CD14-positive monocyte (primary cell): Measurements from ENCODE around the gene MRGPRF. TPM values are rescaled to one million over a fixed set of nuclear protein-coding genes. Genes with fewer than 3 reads are reported as not detected.

Source experiments
- DNase-seq, 3 donors: peaks; one replicate each; pipeline ENCODE4 v3.0.0-alpha.2; 2011 to 2022
- H2AFZ ChIP-seq: 2 replicates; pipeline ENCODE4 v1.6.0; 2012; ENCODE audit warnings: mild to moderate bottlenecking, low read depth, low read length, inconsistent platforms; ENCODE audit not compliant: insufficient read depth, poor library complexity, severe bottlenecking
- H3K27ac ChIP-seq, 2 donors: 1 replicate in 1 of 2; 2 replicates in 1 of 2; pipeline ENCODE4 v1.5.1; 2012 to 2013; ENCODE audit warnings: low read length in 2 of 2, control low read depth in 1 of 2, inconsistent platforms in 1 of 2, low read depth in 1 of 2, mild to moderate bottlenecking in 1 of 2
- H3K27me3 ChIP-seq, 2 donors: one replicate each; pipeline versions ENCODE4 v1.6.0 to v1.6.1; 2011 to 2013; ENCODE audit warnings: low read length in 2 of 2; ENCODE audit not compliant: control insufficient read depth in 2 of 2, insufficient read depth in 2 of 2
- H3K36me3 ChIP-seq, 2 donors: replicated peaks in 1 of 2; 1 replicate in 1 of 2; 2 replicates in 1 of 2; pipeline versions ENCODE4 v1.5.1 to v1.6.1; 2012 to 2013; ENCODE audit warnings: low read length in 2 of 2, control low read depth in 1 of 2, inconsistent platforms in 1 of 2, mild to moderate bottlenecking in 1 of 2; ENCODE audit not compliant: insufficient read depth in 2 of 2, control insufficient read depth in 1 of 2
- H3K4me1 ChIP-seq, 2 donors: 1 replicate in 1 of 2; 2 replicates in 1 of 2; pipeline versions ENCODE4 v1.5.1 to v1.6.1; 2012 to 2013; ENCODE audit warnings: low read length in 2 of 2, control low read depth in 1 of 2, inconsistent platforms in 1 of 2, mild to moderate bottlenecking in 1 of 2, moderate library complexity in 1 of 2; ENCODE audit not compliant: insufficient read depth in 2 of 2, control insufficient read depth in 1 of 2
- H3K4me2 ChIP-seq: replicated peaks from 2 replicates; pipeline ENCODE3; 2012; ENCODE audit warnings: low read length, moderate library complexity, mild to moderate bottlenecking; ENCODE audit not compliant: poor library complexity, severe bottlenecking; ENCODE audit errors: extremely low read depth
- H3K4me3 ChIP-seq, 3 experiments: fragments of 200-600 bp in 1 of 3; sonication (generic) in 1 of 3; replicated peaks in 1 of 3; 1 replicate in 2 of 3; 2 replicates in 1 of 3; pipeline ENCODE4 v1.5.1; 2011 to 2013; ENCODE audit warnings: low read length in 3 of 3, mild to moderate bottlenecking in 3 of 3, control low read depth in 2 of 3, low read depth in 2 of 3, inconsistent platforms in 1 of 3, moderate library complexity in 1 of 3
- H3K79me2 ChIP-seq: 2 replicates; pipeline ENCODE4 v1.6.0; 2012; ENCODE audit warnings: mild to moderate bottlenecking, control low read depth, inconsistent platforms, low read length, moderate library complexity; ENCODE audit not compliant: insufficient read depth
- H3K9ac ChIP-seq: 2 replicates; pipeline ENCODE4 v1.6.0; 2017; ENCODE audit warnings: low read length, mild to moderate bottlenecking; ENCODE audit not compliant: insufficient read depth, poor library complexity, severe bottlenecking
- H3K9me3 ChIP-seq, 2 donors: replicated peaks in 1 of 2; 1 replicate in 1 of 2; 2 replicates in 1 of 2; pipeline versions ENCODE4 v1.5.1 to v1.6.1; 2012 to 2013; ENCODE audit warnings: low read length in 2 of 2, control low read depth in 1 of 2; ENCODE audit not compliant: control insufficient read depth in 1 of 2, insufficient read depth in 1 of 2
- H4K20me1 ChIP-seq: 2 replicates; pipeline ENCODE4 v1.6.0; 2012; ENCODE audit warnings: mild to moderate bottlenecking, low read length, control low read depth, moderate library complexity; ENCODE audit not compliant: insufficient read depth
- H3K27ac Mint-ChIP-seq, 7 donors: one replicate each; pipeline ENCODE4 v1.8.0; 2020; ENCODE audit warnings: mild to moderate bottlenecking in 7 of 7, mixed read lengths in 7 of 7, moderate library complexity in 6 of 7, inconsistent platforms in 2 of 7
- H3K27me3 Mint-ChIP-seq, 3 donors: one replicate each; pipeline ENCODE4 v1.8.0; 2021 to 2022; ENCODE audit warnings: low read depth in 3 of 3, mild to moderate bottlenecking in 3 of 3, mixed read lengths in 3 of 3, moderate library complexity in 3 of 3, inconsistent platforms in 1 of 3
- H3K36me3 Mint-ChIP-seq, 2 donors: one replicate each; pipeline ENCODE4 v1.8.0; 2020; ENCODE audit warnings: mixed read lengths in 2 of 2, inconsistent platforms in 1 of 2, mild to moderate bottlenecking in 1 of 2
- H3K4me1 Mint-ChIP-seq: one replicate; pipeline ENCODE4 v1.8.0; 2020; ENCODE audit warnings: mild to moderate bottlenecking, mixed read lengths
- H3K4me3 Mint-ChIP-seq, 2 donors: one replicate each; pipeline ENCODE4 v1.8.0; 2020; ENCODE audit warnings: mild to moderate bottlenecking in 2 of 2, mixed read lengths in 2 of 2, moderate library complexity in 1 of 2
- H3K9me3 Mint-ChIP-seq, 7 donors: one replicate each; pipeline ENCODE4 v1.8.0; 2020 to 2022; ENCODE audit warnings: mixed read lengths in 7 of 7, mild to moderate bottlenecking in 6 of 7, moderate library complexity in 6 of 7, inconsistent platforms in 2 of 7
- WGBS: methylation state at CpG from one replicate; pipeline ENCODE4 v1.1.5; 2013; ENCODE audit warnings: missing lambda C conversion rate; ENCODE audit not compliant: insufficient coverage; 5-methylcytosine and 5-hydroxymethylcytosine counted together
- intact Hi-C, 2 donors: fragments of 100-400 bp; cut with micrococcal nuclease; formaldehyde crosslinking; loops; one replicate each; pipeline versions ENCODE4 v1.15.0 to v1.15.1; 2023
- polyA plus RNA-seq, 3 donors: library from polyadenylated mRNA; depleted of rRNA in 1 of 3; unstranded in 2 of 3; stranded (reverse) in 1 of 3; fragments of 300-500 nt in 2 of 3; fragments of >200 nt in 1 of 3; fragmentation: Illumina TruSeq in 2 of 3; gene quantifications; 1 replicate in 2 of 3; 2 replicates in 1 of 3; pipeline ENCODE4 v1.2.3, GENCODE V29; 2012 to 2021
- TF ChIP-seq, protein P1 (sequence below): fragments of 200-600 bp; IDR thresholded peaks from one replicate; pipeline ENCODE4 v1.8.0; 2022; ENCODE audit warnings: antibody characterized with exemption, mild to moderate bottlenecking

Gene MRGPRF
- polyA plus RNA-seq, 3 donors: 0.22 to 0.23 TPM; not detected in 1

DNA sequence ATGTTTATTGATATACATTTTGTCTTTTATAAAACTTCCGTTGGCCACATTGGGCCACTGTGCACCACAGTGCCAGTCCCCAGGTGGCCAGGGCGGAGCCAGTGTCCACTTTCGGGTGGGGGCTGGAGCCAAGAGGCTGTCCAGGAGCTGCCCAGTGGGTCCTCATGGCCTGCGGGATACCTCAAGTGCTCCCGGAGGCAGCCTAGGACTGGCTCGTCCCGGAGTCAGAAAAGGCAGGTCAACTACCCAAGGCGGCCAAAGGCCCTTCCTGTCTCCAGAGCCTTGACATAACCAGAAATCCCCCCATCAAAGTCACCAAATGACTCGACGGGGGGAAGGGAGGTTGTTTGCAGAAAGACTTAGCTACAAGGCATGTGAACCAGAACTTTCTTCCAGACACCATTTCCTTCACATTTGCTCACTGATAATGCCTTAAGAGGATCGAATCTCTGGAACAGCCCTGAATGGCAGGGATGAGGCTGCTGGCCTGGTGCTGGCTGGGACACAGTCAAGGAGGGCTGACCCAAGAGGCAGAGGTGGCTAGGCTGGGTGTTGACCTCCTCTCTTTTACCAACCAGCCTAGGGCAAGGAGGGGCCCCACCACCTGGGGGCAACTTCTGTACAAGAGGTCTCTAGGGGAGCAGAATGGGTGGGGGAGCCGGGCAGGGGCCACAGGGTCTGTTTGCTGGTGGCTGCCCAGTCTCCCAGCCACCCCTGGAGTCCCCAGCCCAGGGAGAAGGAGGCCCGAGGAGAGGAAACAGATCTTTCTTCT, 8.4 kb downstream of the MRGPRF start:
- Histone ChIP-seq H3K79me2 (no peaks in the 10 kb centered on the region), H3K36me3 (no peaks in the 10 kb centered on the region), H3K9me3 (no peaks in the 10 kb centered on the region), H3K9ac (no peak overlapping the region), H3K4me2 (no peak overlapping the region), H3K27me3 (peaks cover 0 to 3% of the 10 kb centered on the region in 2 donors), H4K20me1 (no peaks in the 10 kb centered on the region), H3K4me1 (peaks cover 0 to 22% of the 10 kb centered on the region in 2 donors), H3K27ac (no peak overlapping the region), H3K4me3 (no peak overlapping the region), H2AFZ (no peak overlapping the region)
- intact Hi-C loops: loop anchor here in 1 of 2 donors (10.0 kb wide), 1 partner anchor 80 kb away; no protein-coding TSS in a partner anchor
- peaks cover 0 to 2% (median 0%) of the 10 kb centered on the region in 7 donors for H3K9me3 Mint-ChIP-seq
- WGBS: 92% methylated on average over 5 of the region's 13 CpGs
- no peak overlapping the region for H3K4me3 Mint-ChIP-seq
- no peak for DNase-seq
- peaks cover 12 to 35% (median 27%) of the 10 kb centered on the region in 3 donors for H3K27me3 Mint-ChIP-seq
- H3K4me1 Mint-ChIP-seq: peaks cover 18% of the 10 kb centered on the region
- no peak overlapping the region for H3K27ac Mint-ChIP-seq
- TF ChIP-seq, protein P1, sequence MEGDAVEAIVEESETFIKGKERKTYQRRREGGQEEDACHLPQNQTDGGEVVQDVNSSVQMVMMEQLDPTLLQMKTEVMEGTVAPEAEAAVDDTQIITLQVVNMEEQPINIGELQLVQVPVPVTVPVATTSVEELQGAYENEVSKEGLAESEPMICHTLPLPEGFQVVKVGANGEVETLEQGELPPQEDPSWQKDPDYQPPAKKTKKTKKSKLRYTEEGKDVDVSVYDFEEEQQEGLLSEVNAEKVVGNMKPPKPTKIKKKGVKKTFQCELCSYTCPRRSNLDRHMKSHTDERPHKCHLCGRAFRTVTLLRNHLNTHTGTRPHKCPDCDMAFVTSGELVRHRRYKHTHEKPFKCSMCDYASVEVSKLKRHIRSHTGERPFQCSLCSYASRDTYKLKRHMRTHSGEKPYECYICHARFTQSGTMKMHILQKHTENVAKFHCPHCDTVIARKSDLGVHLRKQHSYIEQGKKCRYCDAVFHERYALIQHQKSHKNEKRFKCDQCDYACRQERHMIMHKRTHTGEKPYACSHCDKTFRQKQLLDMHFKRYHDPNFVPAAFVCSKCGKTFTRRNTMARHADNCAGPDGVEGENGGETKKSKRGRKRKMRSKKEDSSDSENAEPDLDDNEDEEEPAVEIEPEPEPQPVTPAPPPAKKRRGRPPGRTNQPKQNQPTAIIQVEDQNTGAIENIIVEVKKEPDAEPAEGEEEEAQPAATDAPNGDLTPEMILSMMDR: no peak
- no peaks in the 10 kb centered on the region for H3K36me3 Mint-ChIP-seq

DNA sequence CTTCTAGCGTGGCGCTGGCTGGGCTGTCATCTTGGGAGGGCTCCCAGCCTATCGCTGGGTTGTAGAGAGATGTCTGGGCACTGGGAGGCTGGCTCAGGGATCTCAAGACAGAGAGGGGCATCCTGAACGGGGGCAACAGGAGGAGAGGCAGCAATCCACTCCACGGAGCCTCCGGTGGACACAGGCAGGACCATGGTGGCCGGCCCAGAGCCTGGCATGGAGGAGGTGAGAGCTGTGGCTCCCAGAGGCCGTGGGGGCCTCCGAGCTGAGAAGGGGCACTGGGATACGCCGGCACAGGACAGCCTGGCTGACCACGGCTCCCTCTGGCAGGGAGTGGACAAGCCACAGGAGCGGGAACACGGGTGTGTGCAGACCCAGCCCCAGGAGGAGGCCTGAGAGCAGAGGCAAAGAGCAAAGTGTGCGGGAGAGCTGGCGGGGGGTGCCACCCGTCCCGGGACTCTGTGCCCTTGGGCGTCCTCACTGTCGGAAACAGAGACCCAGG, 9.1 kb downstream of the MRGPRF start:
- H4K20me1 ChIP-seq: no peaks in the 10 kb centered on the region
- no peak overlapping the region for H3K4me2 ChIP-seq
- H3K27me3 Mint-ChIP-seq: peaks cover 12 to 38% (median 23%) of the 10 kb centered on the region in 3 donors
- H3K36me3 Mint-ChIP-seq: no peaks in the 10 kb centered on the region
- H3K27ac ChIP-seq: no peak overlapping the region
- H2AFZ ChIP-seq: no peak overlapping the region
- H3K9ac ChIP-seq: no peak overlapping the region
- intact Hi-C loops: loop anchor here in 1 of 2 donors (10.0 kb wide), 1 partner anchor 81 kb away; no protein-coding TSS in a partner anchor
- no peak overlapping the region for H3K4me3 ChIP-seq
- DNase-seq: no peak
- H3K79me2 ChIP-seq: no peaks in the 10 kb centered on the region
- no peaks in the 10 kb centered on the region for H3K9me3 ChIP-seq
- no peak overlapping the region for H3K27ac Mint-ChIP-seq
- H3K36me3 ChIP-seq: no peaks in the 10 kb centered on the region
- peaks cover 0 to 2% (median 0%) of the 10 kb centered on the region in 7 donors for H3K9me3 Mint-ChIP-seq
- no peak overlapping the region for H3K4me3 Mint-ChIP-seq
- peaks cover 0 to 16% of the 10 kb centered on the region in 2 donors for H3K4me1 ChIP-seq
- TF ChIP-seq, protein P1: no peak
- H3K4me1 Mint-ChIP-seq: peaks cover 15% of the 10 kb centered on the region
- H3K27me3 ChIP-seq: peaks cover 0 to under 1% of the 10 kb centered on the region in 2 donors
- 96% methylated on average over 14 of the region's 20 CpGs for WGBS
